K562 (cell line): ENCODE data around the gene ANK2. TPM values are rescaled to one million over a fixed set of nuclear protein-coding genes. Genes with fewer than 3 reads are reported as not detected.

Experiments
- ATAC-seq: fragments of 200-7000 bp; cut with Tn5 transposase; 3 replicates; pipeline ENCODE4 v1.9.1; 2020; ENCODE audit warnings: moderate library complexity
- BruUV-seq: library from RNA; stranded (reverse); fragments of 400-500 nt; replicated peaks from 2 replicates; lab custom pipeline; 2021; lab: Mats Ljungman, UMichigan
- CTCF ChIA-PET: fragments of 300-600 bp; formaldehyde crosslinking; extraction: SDS; loops from one replicate; lab custom pipeline; 2021; ENCODE audit warnings: low intra/inter-chr PET ratio; lab: Yijun Ruan, JAX
- POLR2A ChIA-PET: fragments of 300-600, 350-650 bp; sonication (Branson Sonifier 250); formaldehyde crosslinking; extraction: SDS; loops from one replicate; lab custom pipeline; 2021; ENCODE audit warnings: antibody characterized with exemption, inconsistent platforms; lab: Yijun Ruan, JAX
- DNase-seq, 4 experiments: peaks; one replicate each; pipeline versions ENCODE4 v3.0.0 to v3.0.0-alpha.2; 2011 to 2018; ENCODE audit warnings: low spot score in 3 of 4, mixed read lengths in 3 of 4; ENCODE audit errors: extremely low read depth in 1 of 4
- FAIRE-seq: peaks from 2 replicates; lab custom pipeline; 2011; peaks lifted over from hg19 to GRCh38; lab: Jason Lieb, UNC
- H2AFZ ChIP-seq: 2 replicates; pipeline ENCODE4 v1.6.0; 2011; ENCODE audit warnings: low read depth, low read length, control low read depth, inconsistent platforms
- H3K27ac ChIP-seq: fragments of 200-600 bp; 3 replicates; pipeline ENCODE4 v1.8.0; 2011; ENCODE audit warnings: low read depth, mild to moderate bottlenecking, control low read depth, inconsistent platforms, low read length, moderate library complexity, mixed read lengths; ENCODE audit errors: extremely low read depth
- H3K27me3 ChIP-seq, 2 experiments: fragments of 300-600 bp in 1 of 2; 2 replicates in 1 of 2; 3 replicates in 1 of 2; pipeline versions ENCODE4 v1.6.0 to v1.8.0; 2011; ENCODE audit warnings: inconsistent platforms in 2 of 2, low read length in 2 of 2, mild to moderate bottlenecking in 1 of 2, mixed read lengths in 1 of 2, moderate library complexity in 1 of 2; ENCODE audit not compliant: control insufficient read depth in 2 of 2, insufficient read depth in 2 of 2
- H3K36me3 ChIP-seq: fragments of 300-600 bp; 3 replicates; pipeline ENCODE4 v1.8.0; 2011; ENCODE audit warnings: mild to moderate bottlenecking, low read length, inconsistent platforms; ENCODE audit not compliant: control insufficient read depth, insufficient read depth
- H3K4me1 ChIP-seq, 2 experiments: fragments of 200-600 bp in 1 of 2; replicated peaks in 1 of 2; 2 replicates in 1 of 2; 3 replicates in 1 of 2; pipeline versions ENCODE4 v1.5.1 to v1.8.0; 2011; ENCODE audit warnings: inconsistent platforms in 2 of 2, low read length in 2 of 2, mild to moderate bottlenecking in 1 of 2, mixed read lengths in 1 of 2, moderate library complexity in 1 of 2; ENCODE audit not compliant: control insufficient read depth in 2 of 2, insufficient read depth in 2 of 2
- H3K4me2 ChIP-seq: 2 replicates; pipeline ENCODE4 v1.6.1; 2011; ENCODE audit warnings: low read length, control low read depth, inconsistent platforms, mixed read lengths; ENCODE audit not compliant: insufficient read depth
- H3K4me3 ChIP-seq: fragments of 200-600 bp; sonication (generic), shearing (Covaris generic); 2 replicates; pipeline ENCODE4 v1.5.1; 2016; ENCODE audit warnings: control low read depth, inconsistent platforms
- H3K79me2 ChIP-seq: fragments of 200-600 bp; 3 replicates; pipeline ENCODE4 v1.8.0; 2011; ENCODE audit warnings: low read length, inconsistent platforms; ENCODE audit not compliant: control insufficient read depth, insufficient read depth
- H3K9ac ChIP-seq, 2 experiments: 2 replicates each; pipeline versions ENCODE4 v1.6.0 to v1.6.1; 2011; ENCODE audit warnings: low read depth in 2 of 2, low read length in 2 of 2, control low read depth in 1 of 2, inconsistent platforms in 1 of 2, mild to moderate bottlenecking in 1 of 2, mixed read lengths in 1 of 2; ENCODE audit not compliant: insufficient read depth in 1 of 2
- H3K9me1 ChIP-seq: one replicate; pipeline ENCODE4 v1.6.0; 2011; ENCODE audit warnings: inconsistent platforms, mild to moderate bottlenecking, low read length, moderate library complexity; ENCODE audit not compliant: control insufficient read depth, insufficient read depth
- H3K9me3 ChIP-seq: replicated peaks from 2 replicates; pipeline ENCODE4 v1.5.1; 2011; ENCODE audit warnings: low read depth, low read length, inconsistent platforms; ENCODE audit not compliant: control insufficient read depth, insufficient read depth
- H4K20me1 ChIP-seq: replicated peaks from 2 replicates; pipeline ENCODE4 v1.6.1; 2011; ENCODE audit warnings: low read length, inconsistent platforms, mixed read lengths; ENCODE audit not compliant: control insufficient read depth, insufficient read depth
- BRD4 ChIP-seq: fragments of 200-600 bp; sonication (generic); IDR thresholded peaks from 2 replicates; pipeline ENCODE4 v1.6.1; 2017; ENCODE audit warnings: inconsistent platforms
- DIDO1 ChIP-seq: fragments of 450-650 bp; IDR thresholded peaks from 2 replicates; pipeline ENCODE4 v1.6.1; 2016; ENCODE audit warnings: low read depth, missing biosample characterization, missing genetic modification characterization
- FOXM1 ChIP-seq, 2 experiments: fragments of 450-650 bp in 1 of 2; sonication (generic) in 1 of 2; formaldehyde crosslinking in 1 of 2; IDR thresholded peaks; 2 replicates each; pipeline versions ENCODE4 v1.6.1 to v1.9.0; 2017 to 2022; ENCODE audit warnings: low read depth in 2 of 2, mild to moderate bottlenecking in 2 of 2, missing genetic modification reagents in 1 of 2, moderate library complexity in 1 of 2
- GABPB1 ChIP-seq: sonication (generic); formaldehyde crosslinking; IDR thresholded peaks from 2 replicates; pipeline ENCODE4 v1.8.0; 2022; ENCODE audit warnings: mild to moderate bottlenecking, missing genetic modification reagents
- HNRNPH1 ChIP-seq: fragments of 200-400 bp; formaldehyde crosslinking; optimal IDR thresholded peaks from 2 replicates; pipeline ENCODE3; 2017; ENCODE audit warnings: low read depth, mild to moderate bottlenecking, low read length, moderate library complexity
- ILK ChIP-seq: fragments of 450-650 bp; IDR thresholded peaks from 2 replicates; pipeline ENCODE4 v1.6.1; 2016; ENCODE audit warnings: missing genetic modification characterization, low read depth, mild to moderate bottlenecking, missing compliant biosample characterization, moderate library complexity, borderline replicate concordance
- MTA1 ChIP-seq: fragments of 450-650 bp; IDR thresholded peaks from 2 replicates; pipeline ENCODE4 v1.6.1; 2017; ENCODE audit warnings: borderline replicate concordance
- NCOR1 ChIP-seq: fragments of 450-650 bp; IDR thresholded peaks from 2 replicates; pipeline ENCODE4 v1.6.1; 2016; ENCODE audit warnings: mild to moderate bottlenecking, moderate library complexity
- PRMT5 ChIP-seq: sonication (generic); formaldehyde crosslinking; IDR thresholded peaks from 2 replicates; pipeline ENCODE4 v1.5.0; 2020; ENCODE audit warnings: missing genetic modification reagents
- RFX5 ChIP-seq: IDR thresholded peaks from 2 replicates; pipeline ENCODE4 v1.6.1; 2011; ENCODE audit warnings: low read depth, mild to moderate bottlenecking, improper control_type of control experiment, low read length
- SIX5 ChIP-seq, 2 experiments: IDR thresholded peaks; 2 replicates each; pipeline ENCODE4 v1.6.1; 2011; ENCODE audit warnings: low read length in 2 of 2, borderline replicate concordance in 1 of 2, low read depth in 1 of 2, mild to moderate bottlenecking in 1 of 2, moderate library complexity in 1 of 2; ENCODE audit not compliant: insufficient read depth in 1 of 2
- ZNF184 ChIP-seq: sonication (generic); formaldehyde crosslinking; IDR thresholded peaks from 2 replicates; pipeline ENCODE4 v1.5.0; 2020; ENCODE audit warnings: missing genetic modification reagents
- ZNF507 ChIP-seq: conservative IDR thresholded peaks from 2 replicates; pipeline ENCODE4 v1.6.1; 2017; ENCODE audit warnings: missing genetic modification characterization, missing compliant biosample characterization
- ZNF696 ChIP-seq: fragments of 250-450 bp; sonication (Bioruptor Pico); conservative IDR thresholded peaks from 2 replicates; pipeline ENCODE4 v1.4.0; 2020; ENCODE audit warnings: mild to moderate bottlenecking, moderate library complexity
- ZNF77 ChIP-seq: fragments of 250-450 bp; sonication (Bioruptor Pico); IDR thresholded peaks from 2 replicates; pipeline ENCODE4 v1.5.0; 2020
- ZSCAN29 ChIP-seq: fragments of 450-650 bp; IDR thresholded peaks from 2 replicates; pipeline ENCODE4 v1.6.1; 2017
- WGBS: fragments of 100-300 bp; shearing (Covaris generic); methylation state at CpG from one replicate; pipeline ENCODE4 v1.1.6; 2016; ENCODE audit warnings: low coverage, mixed read lengths; ENCODE audit not compliant: insufficient coverage; ENCODE audit errors: missing lambda C conversion rate; 5-methylcytosine and 5-hydroxymethylcytosine counted together
- in situ Hi-C: fragments of 300-500 bp; cut with MboI; formaldehyde crosslinking; loops from 4 replicates; pipeline ENCODE4 v1.15.0; 2018; ENCODE audit warnings: inconsistent platforms, mixed read lengths
- intact Hi-C: fragments of 100-400 bp; cut with micrococcal nuclease; formaldehyde crosslinking; loops from 2 replicates; pipeline ENCODE4 v1.14.2; 2022
- polyA plus RNA-seq, 8 experiments: library from polyadenylated mRNA; depleted of rRNA in 4 of 8; stranded (reverse) in 5 of 8; unstranded in 3 of 8; fragments of >200 nt; fragmentation: Nextera tagmentation in 2 of 8; fragmentation: Illumina TruSeq in 1 of 8; extraction: Ambion mirVana in 2 of 8; extraction: Trizol in 1 of 8; gene quantifications; 2 replicates each; pipeline versions ENCODE4 v1.2.1 to v1.2.3, GENCODE V29; 2011 to 2014; ENCODE audit warnings: inconsistent platforms in 1 of 8, missing spikeins in 1 of 8
- total RNA-seq, 7 experiments: library from RNA; depleted of rRNA in 6 of 7; stranded (reverse); fragments of >200 nt in 6 of 7; fragmentation: Illumina TruSeq in 2 of 7; extraction: Trizol in 2 of 7; gene quantifications; 2 replicates each; pipeline versions ENCODE4 v1.2.1 to v1.2.3, GENCODE V29; 2011 to 2021; ENCODE audit warnings: low replicate concordance in 1 of 7
- TF ChIP-seq, protein P1 (sequence below): fragments of 450-650 bp; IDR thresholded peaks from 2 replicates; pipeline ENCODE4 v1.6.1; 2018; ENCODE audit not compliant: partially characterized antibody

The ANK2 gene
- total and polyA plus RNA-seq, 9 of the 15 experiments (the other 6 are each of a cell fraction or from before 2014, with no cell fraction given) = 0.07 to 0.24 TPM; not detected in 7

GRCh38 chr4:113223001-113223400 is 173.5 kb downstream of the ANK2 start:
- WGBS = 0% methylated on average over 2 of the region's 2 CpGs
- ChIA-PET POLR2A (no interaction called here), CTCF (no interaction called here)
- ATAC-seq (no peak), FAIRE-seq (no peak), DNase-seq (no peak)
- no peaks in the 10 kb centered on the region for H3K27me3 ChIP-seq
- H3K9ac ChIP-seq = no peak overlapping the region
- H3K4me3 ChIP-seq = no peak overlapping the region
- no peak overlapping the region for H3K27ac ChIP-seq
- no peaks in the 10 kb centered on the region for H3K79me2 ChIP-seq
- TF ChIP-seq MTA1 (no peak), HNRNPH1 (no peak), SIX5 (IDR thresholded peaks at IDR 0.05; ENCODE audit: borderline replicate concordance in 1 of 2, insufficient read depth in 1 of 2, low read depth in 1 of 2, low read length in 2 of 2) (no peak), FOXM1 (IDR thresholded peaks at IDR 0.05; ENCODE audit: low read depth) (no peak), FOXM1 (CRISPR knock-in tag; IDR thresholded peaks at IDR 0.05; ENCODE audit: low read depth) (no peak), GABPB1 (CRISPR knock-in tag) (no peak), ZNF507 (tag) (no peak), PRMT5 (CRISPR knock-in tag) (no peak), ILK (no peak), NCOR1 (no peak), ZNF77 (CRISPR knock-in tag) (no peak), ZSCAN29 (no peak), RFX5 (no peak), ZNF184 (CRISPR knock-in tag) (no peak), BRD4 (no peak), DIDO1 (tag) (no peak), ZNF696 (CRISPR knock-in tag) (no peak)
- TF ChIP-seq, protein P1, sequence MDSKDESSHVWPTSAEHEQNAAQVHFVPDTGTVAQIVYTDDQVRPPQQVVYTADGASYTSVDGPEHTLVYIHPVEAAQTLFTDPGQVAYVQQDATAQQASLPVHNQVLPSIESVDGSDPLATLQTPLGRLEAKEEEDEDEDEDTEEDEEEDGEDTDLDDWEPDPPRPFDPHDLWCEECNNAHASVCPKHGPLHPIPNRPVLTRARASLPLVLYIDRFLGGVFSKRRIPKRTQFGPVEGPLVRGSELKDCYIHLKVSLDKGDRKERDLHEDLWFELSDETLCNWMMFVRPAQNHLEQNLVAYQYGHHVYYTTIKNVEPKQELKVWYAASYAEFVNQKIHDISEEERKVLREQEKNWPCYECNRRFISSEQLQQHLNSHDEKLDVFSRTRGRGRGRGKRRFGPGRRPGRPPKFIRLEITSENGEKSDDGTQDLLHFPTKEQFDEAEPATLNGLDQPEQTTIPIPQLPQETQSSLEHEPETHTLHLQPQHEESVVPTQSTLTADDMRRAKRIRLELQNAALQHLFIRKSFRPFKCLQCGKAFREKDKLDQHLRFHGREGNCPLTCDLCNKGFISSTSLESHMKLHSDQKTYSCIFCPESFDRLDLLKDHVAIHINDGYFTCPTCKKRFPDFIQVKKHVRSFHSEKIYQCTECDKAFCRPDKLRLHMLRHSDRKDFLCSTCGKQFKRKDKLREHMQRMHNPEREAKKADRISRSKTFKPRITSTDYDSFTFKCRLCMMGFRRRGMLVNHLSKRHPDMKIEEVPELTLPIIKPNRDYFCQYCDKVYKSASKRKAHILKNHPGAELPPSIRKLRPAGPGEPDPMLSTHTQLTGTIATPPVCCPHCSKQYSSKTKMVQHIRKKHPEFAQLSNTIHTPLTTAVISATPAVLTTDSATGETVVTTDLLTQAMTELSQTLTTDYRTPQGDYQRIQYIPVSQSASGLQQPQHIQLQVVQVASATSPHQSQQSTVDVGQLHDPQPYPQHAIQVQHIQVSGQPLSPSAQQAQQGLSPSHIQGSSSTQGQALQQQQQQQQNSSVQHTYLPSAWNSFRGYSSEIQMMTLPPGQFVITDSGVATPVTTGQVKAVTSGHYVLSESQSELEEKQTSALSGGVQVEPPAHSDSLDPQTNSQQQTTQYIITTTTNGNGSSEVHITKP = no peak
- H3K4me2 ChIP-seq = no peak overlapping the region
- no peak overlapping the region for H2AFZ ChIP-seq
- no peaks in the 10 kb centered on the region for H3K9me3 ChIP-seq
- no peaks in the 10 kb centered on the region for H3K4me1 ChIP-seq
- no TSS peak for BruUV-seq
- intact Hi-C loops (no loop called here), in situ Hi-C loops (no loop called here)
- no peaks in the 10 kb centered on the region for H4K20me1 ChIP-seq
- H3K9me1 ChIP-seq = no peaks in the 10 kb centered on the region
- H3K36me3 ChIP-seq = no peaks in the 10 kb centered on the region
